Thyroid gland (tissue), 4 donors: ENCODE results near the gene PAK4. TPM values are rescaled to one million over a fixed set of nuclear protein-coding genes. Genes with fewer than 3 reads are reported as not detected.

Experiments used
- DNase-seq, 2 donors: peaks; one replicate each; pipeline ENCODE4 v3.0.0-alpha.2; 2019
- H3K27ac ChIP-seq, 3 donors: fragments of 200-600 bp; sonication (generic); 1 replicate in 2 of 3; 2 replicates in 1 of 3; pipeline ENCODE4 v1.5.1; 2016 to 2019; ENCODE audit warnings: mild to moderate bottlenecking in 1 of 3, moderate library complexity in 1 of 3
- H3K27me3 ChIP-seq: fragments of 200-600 bp; sonication (generic); one replicate; pipeline ENCODE4 v1.5.1; 2019
- H3K36me3 ChIP-seq, 2 donors: fragments of 200-600 bp; sonication (generic); one replicate each; pipeline ENCODE4 v1.5.1; 2016 to 2019
- H3K4me1 ChIP-seq, 2 donors: fragments of 200-600 bp; sonication (generic); one replicate each; pipeline ENCODE4 v1.5.1; 2017 to 2019
- H3K4me3 ChIP-seq, 3 donors: fragments of 200-600 bp; sonication (generic); replicated peaks in 1 of 3; 1 replicate in 2 of 3; 2 replicates in 1 of 3; pipeline ENCODE4 v1.5.1; 2016; ENCODE audit warnings: mild to moderate bottlenecking in 1 of 3
- H3K9me3 ChIP-seq: fragments of 200-600 bp; sonication (generic); one replicate; pipeline ENCODE4 v1.5.1; 2017
- CTCF ChIP-seq, 6 experiments: fragments of 200-600 bp in 3 of 6; fragments of 450-650 bp in 3 of 6; sonication (generic) in 3 of 6; IDR thresholded peaks; one replicate each; pipeline ENCODE4 v1.5.1; 2016 to 2019; ENCODE audit warnings: antibody characterized with exemption in 6 of 6, mild to moderate bottlenecking in 2 of 6, inconsistent platforms in 1 of 6, moderate library complexity in 1 of 6
- POLR2A ChIP-seq, 2 donors: fragments of 450-650 bp; IDR thresholded peaks; one replicate each; pipeline ENCODE4 v1.6.1; 2017; ENCODE audit warnings: antibody characterized with exemption in 2 of 2, mild to moderate bottlenecking in 2 of 2, moderate library complexity in 1 of 2
- WGBS, 2 donors: methylation state at CpG; one replicate each; pipeline ENCODE4 v1.1.5; 2017; 5-methylcytosine and 5-hydroxymethylcytosine counted together
- intact Hi-C: fragments of 100-400 bp; cut with DNase I; formaldehyde crosslinking; loops from one replicate; pipeline ENCODE4 v1.15.1; 2023
- total RNA-seq, 4 donors: library from RNA; depleted of rRNA; stranded (reverse); fragments of >200 nt; gene quantifications; one replicate each; pipeline ENCODE4 v1.2.3, GENCODE V29; 2016

The PAK4 gene
- total RNA-seq, 4 donors from 2014 or later, result 12.4 to 24.9 (median 23.2) TPM

GRCh38 chr19:39203372-39204341 lies 78.1 kb downstream of the PAK4 start, which contains the start of gene SYCN:
Gene SYCN, minus strand, starts transcription at chr19:39204263. Its CDS starts 9 bp downstream, at chr19:39204254.
- TF ChIP-seq CTCF (IDR thresholded peaks at IDR 0.05) (no peak), POLR2A (IDR thresholded peaks at IDR 0.05) (no peak)
- no peaks in the 10 kb centered on the region for H3K36me3 ChIP-seq
- no peak for DNase-seq
- no peak within 1 kb of the TSS for H3K27ac ChIP-seq
- whole genome bisulfite sequencing, 2 donors, result 32 to 43% methylated on average over 19 to 22 of the region's 57 CpGs
- H3K4me1 ChIP-seq, result no peaks in the 10 kb centered on the region
- intact Hi-C loops, result no loop called here
- no peaks in the 10 kb centered on the region for H3K9me3 ChIP-seq
- peaks cover 14% of the 10 kb centered on the region for H3K27me3 ChIP-seq
- no peak within 1 kb of the TSS for H3K4me3 ChIP-seq

- no peaks in the 10 kb centered on the region for H3K9me3 ChIP-seq
- intact Hi-C loops, result no loop called here
- H3K4me1 ChIP-seq, result no peaks in the 10 kb centered on the region
- 73 to 91% methylated on average over 3 of the region's 3 CpGs for WGBS, 2 donors
- no peak overlapping the region for H3K4me3 ChIP-seq
- no peaks in the 10 kb centered on the region for H3K36me3 ChIP-seq
- DNase-seq, result no peak
- TF ChIP-seq CTCF (IDR thresholded peaks at IDR 0.05) (no peak), POLR2A (IDR thresholded peaks at IDR 0.05) (no peak)
- peaks cover 14% of the 10 kb centered on the region for H3K27me3 ChIP-seq
- H3K27ac ChIP-seq, result no peak overlapping the region
Measured at GRCh38 chr19:39205449-39205764, 79.8 kb downstream of the PAK4 start.

- Histone ChIP-seq H3K27ac (no peak overlapping the region), H3K27me3 (peaks cover 14% of the 10 kb centered on the region), H3K9me3 (no peaks in the 10 kb centered on the region), H3K36me3 (no peaks in the 10 kb centered on the region), H3K4me1 (no peaks in the 10 kb centered on the region), H3K4me3 (no peak overlapping the region)
- intact Hi-C loops, result no loop called here
- TF ChIP-seq POLR2A (IDR thresholded peaks at IDR 0.05) (no peak), CTCF (IDR thresholded peaks at IDR 0.05) (no peak)
- 86 to 87% methylated on average over 6 of the region's 6 CpGs for WGBS, 2 donors
- no peak for DNase-seq
Measured at GRCh38 chr19:39206122-39206521, 80.5 kb downstream of the PAK4 start.

- Histone ChIP-seq H3K4me1 (no peaks in the 10 kb centered on the region), H3K36me3 (no peaks in the 10 kb centered on the region), H3K9me3 (no peaks in the 10 kb centered on the region), H3K4me3 (no peak overlapping the region), H3K27me3 (peaks cover 14% of the 10 kb centered on the region), H3K27ac (no peak overlapping the region)
- WGBS, 2 donors, result 76 to 80% methylated on average over 4 to 6 of the region's 6 CpGs
- TF ChIP-seq POLR2A (IDR thresholded peaks at IDR 0.05) (no peak), CTCF (IDR thresholded peaks at IDR 0.05) (no peak)
- no peak for DNase-seq
- intact Hi-C loops, result no loop called here
Measured at GRCh38 chr19:39207293-39207836, 81.8 kb downstream of the PAK4 start.
